ENCODE data around the gene WIPF2. TPM values are rescaled to one million over a fixed set of nuclear protein-coding genes. Genes with fewer than 3 reads are reported as not detected.
"Not testable (repeated sequence)": the region's sequence is repeated elsewhere in the genome, so short reads cannot be mapped to it uniquely, and the experiment has no call there.

The WIPF2 gene
- total RNA-seq, 1 experiment from 2014 or later, result 6.1 TPM

DNA sequence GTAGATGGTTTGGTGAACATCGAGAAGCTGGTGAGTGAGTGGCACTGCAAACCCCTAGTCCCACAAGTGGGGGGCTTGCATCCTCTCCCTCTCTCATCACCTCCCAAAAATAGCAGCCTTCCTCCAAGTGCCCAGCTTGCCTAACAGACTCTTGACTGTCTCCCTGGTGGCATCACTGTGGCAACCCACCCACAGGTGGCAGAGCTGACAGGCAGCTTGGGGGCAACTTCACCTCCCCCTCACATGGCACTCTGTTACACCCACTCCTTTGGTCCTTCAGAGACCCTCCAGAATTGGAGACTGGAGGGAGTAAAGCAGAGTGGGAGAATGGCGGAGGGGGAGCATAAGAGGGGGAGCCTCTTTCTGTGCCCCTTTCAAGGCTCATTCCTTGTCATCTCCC lies 26.1 kb upstream of the WIPF2 start:
- no peak for DNase-seq (ENCODE audit: low read depth)

DNA sequence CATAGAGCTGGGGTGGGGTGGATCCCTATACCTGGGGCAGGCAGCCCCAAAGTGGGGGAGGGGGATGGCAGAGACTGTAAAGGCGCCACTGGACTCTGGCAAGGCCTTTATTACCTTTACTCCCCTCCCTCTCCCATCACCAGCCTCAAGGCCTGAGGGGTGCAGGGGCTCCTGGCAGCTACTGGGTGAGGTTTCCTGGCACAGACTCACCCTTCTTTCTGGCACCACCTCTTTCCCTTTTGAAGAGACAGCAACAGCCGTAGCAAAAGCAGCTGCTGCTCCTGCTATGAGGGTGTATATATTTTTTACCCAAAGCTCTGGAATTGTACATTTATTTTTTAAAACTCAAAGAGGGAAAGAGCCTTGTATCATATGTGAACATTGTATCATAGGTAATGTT lies 24.3 kb upstream of the WIPF2 start:
- no peak for DNase-seq (ENCODE audit: low read depth)

DNA sequence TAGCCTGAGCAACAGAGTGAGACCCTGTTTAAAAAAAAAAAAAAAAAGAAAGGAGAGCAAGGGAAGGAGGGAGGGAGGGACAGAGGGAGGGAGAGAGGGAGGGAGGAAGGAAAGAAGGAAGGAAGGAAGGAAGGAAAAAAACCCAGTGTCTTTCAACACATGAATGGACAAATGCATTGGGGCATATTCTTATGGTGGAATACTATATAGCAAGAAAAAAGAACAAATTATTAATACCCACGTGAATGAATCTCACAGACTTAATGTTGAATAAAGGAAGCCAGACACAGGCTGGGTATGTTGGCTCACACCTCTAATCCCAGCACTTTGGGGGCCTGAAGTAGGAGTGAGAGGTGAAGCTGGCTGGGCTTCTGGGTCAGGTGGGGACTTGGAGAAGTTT lies 21.6 kb upstream of the WIPF2 start:
- DNase-seq (ENCODE audit: low read depth), result no peak

DNA sequence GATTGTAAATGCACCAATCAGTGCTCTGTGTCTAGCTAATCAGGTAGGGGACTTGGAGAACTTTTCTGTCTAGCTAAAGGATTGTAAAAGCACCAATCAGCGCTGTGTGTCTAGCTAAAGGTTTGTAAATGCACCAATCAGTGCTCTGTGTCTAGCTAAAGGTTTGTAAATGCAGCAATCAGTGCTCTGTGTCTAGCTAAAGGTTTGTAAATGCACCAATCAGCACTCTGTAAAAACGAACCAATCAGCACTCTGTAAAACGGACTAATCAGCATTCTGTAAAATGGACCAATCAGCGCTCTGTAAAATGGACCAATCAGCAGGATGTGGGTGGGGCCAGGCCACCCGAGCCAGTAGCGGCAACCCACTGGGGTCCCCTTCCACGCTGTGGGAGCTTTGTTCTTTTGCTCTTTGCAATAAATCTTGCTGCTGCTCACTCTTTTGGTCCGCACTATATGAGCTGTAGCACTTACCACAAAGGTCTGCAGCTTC lies 21.1 kb upstream of the WIPF2 start:
- DNase-seq (ENCODE audit: low read depth), result peak; percentile 25

DNA sequence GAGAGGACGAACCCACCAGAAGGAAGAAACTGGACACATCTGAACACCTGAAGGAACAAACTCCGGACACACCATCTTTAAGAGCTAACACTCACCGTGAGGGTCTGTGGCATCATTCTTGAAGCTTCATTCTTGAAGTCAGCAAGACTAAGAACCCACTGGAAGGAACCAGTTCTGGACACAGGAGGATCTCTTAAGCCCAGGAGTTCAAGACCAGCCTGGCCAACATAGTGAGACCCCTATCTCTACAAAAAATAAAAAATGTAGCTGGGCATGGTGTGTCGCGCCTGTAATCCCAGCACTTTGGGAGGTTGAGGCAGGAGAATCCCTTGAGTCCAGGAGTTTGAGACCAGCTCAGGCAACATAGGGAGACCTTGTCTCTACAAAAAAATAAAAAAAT lies 20.5 kb upstream of the WIPF2 start:
- DNase-seq (ENCODE audit: low read depth), result no peak

DNA sequence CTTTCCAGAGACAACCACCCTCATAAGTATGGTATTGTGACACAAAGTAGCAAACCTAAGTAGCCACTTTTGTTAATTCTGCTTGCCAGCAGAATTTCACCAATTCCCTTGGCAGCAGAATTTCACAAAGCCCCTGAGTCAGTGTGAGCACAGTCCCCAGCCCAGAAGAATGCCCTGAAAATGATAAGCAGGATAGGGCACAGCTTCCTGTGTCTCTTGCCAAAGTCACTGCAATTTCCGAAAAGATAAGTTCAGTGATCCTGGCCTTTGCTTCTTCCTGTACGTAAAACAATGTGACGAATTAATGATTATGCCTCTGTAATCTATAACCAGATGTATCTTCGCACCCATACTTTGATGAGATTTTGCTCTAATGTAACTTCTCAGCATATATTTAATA lies 16.0 kb upstream of the WIPF2 start:
- no peak for DNase-seq (ENCODE audit: low read depth)

DNA sequence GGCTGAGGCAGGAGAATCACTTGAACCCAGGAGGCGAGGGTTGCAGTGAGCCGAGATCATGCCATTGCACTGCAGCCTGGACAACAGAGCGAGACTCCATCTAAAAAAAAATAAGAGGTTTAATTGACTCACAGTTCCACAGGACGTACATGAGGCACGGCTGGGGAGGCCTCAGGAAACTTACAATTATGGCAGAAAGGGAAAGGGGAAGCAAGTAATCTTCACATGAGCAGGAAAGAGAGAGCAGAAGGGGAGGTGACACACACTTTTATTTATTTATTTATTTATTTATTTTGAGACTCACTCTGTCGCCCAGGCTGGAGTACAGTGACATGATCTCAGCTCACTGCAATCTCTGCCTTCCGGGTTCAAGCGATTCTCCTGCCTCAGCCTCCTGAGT lies 12.9 kb upstream of the WIPF2 start:
- DNase-seq (ENCODE audit: low read depth), result not testable (repeated sequence)

DNA sequence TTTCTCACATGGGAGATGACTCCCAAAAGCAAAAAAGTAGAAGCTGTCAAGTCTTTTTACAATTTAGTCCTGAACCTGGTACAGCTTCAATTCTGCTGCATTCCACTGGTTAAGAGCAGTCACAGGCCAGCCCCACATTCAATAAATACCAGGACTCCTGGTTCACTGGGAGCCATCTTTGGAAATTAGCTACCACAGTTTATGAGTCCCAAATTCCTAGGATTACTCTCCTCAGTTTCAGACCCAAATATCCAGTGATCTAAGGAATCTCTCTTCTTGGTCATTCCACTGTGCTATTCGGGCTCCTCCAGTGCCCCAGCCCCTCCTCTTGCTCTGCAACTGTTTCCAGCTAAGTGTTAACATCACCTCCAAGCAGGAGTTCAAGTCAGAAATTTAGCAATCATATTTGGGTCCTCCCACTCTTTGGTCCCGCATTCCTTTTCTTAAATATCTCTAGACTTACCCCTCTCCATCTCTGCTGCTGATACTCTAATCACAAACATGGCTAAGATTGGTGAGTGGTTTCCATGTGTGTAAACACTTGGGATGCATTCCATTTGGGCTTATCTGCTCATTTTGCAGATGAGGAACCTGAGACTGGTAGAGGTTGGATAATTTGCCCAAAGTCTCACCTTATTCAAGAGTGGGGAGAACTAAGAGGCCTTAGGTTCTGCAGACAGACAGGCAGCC lies 9.6 kb upstream of the WIPF2 start:
- no peak for DNase-seq (ENCODE audit: low read depth)

DNA sequence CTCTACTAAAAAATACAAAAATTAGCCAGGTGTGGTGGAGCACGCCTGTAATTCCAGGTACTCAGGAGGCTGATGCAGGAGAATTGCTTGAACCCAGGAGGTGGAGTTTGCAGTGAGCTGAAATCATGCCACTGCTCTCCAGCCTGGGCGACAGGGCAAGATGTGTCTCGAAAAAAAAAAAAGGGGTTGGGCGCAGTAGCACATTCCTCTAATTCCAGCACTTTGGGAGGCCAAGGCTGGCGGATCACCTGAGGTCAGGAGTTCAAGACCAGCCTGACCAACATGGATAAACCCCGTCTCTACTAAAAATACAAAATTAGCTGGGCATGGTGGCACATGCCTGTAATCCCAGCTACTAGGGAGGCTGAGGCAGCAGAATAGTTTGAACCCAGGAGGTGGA lies 5.2 kb upstream of the WIPF2 start:
- DNase-seq (ENCODE audit: low read depth), result not testable (repeated sequence)

DNA sequence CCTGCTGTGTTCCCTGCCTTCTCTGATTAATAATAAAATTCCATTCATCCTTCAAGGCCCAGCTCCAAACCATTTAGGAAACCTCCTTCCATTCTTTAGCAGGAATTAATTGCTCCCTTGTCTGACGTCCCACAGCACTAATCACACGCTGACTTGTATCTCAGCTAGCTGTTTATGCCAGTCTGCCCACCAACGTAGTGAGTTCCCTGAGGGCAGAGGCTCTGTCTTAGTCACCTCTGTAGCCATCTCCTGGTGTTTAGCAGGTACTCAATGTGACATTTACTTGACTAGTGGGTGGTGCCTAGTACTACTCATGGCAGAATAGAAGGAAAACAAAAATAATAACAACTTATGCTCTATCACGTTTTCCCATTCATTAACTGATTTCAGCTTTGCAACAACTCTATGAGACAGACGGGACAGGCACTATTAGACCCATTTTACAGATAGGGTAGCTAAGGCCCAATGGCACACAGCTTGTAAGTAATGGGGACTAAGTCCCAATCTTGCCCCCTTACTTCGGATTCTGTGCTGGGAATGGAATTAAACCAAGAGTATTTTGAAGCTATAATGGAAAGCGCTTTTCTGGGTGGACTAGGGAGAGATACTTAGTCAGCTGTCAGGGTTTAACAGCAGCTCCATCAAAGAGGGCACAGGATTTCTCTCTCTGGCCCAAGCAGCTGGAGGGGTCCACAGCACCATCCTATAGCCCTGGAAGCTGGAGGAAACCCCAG lies 931 bp upstream of the WIPF2 start:
- peak; percentile 23 for DNase-seq (ENCODE audit: low read depth)

DNA sequence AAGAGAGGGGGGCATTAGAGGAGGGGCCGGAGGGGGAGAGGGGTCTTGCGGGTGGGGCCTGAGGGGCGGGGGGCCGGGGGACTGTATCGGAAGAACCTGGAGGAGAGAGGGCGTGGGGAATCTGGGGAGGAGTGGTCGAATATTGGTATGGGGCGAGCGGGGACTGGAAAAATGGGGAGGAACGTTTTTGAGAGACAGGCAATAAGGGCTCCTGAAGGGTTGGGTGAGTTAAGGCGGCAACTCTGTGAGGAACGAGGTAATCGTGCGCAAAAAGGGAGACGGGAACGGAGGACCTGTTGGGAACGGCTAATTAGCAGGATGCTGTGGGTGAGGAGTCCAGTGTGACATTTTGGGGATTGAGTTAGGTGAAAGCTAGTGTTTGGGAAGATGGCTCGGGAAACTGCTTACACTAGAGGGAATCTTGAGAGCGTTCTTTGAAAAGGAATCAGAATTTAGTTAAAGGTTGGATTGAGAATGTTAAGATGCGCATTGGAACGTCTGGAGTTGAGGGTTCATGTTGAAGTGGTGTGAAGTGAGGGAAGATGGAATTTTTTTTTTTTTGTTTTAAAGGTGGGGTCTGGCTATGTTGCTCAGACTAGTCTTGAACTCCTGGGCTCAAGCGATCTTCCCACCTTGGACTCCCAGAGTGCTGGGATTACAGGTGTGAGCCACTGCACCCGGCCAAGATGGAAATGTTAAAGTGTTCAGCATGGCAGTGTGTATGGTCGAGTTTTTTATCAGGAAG lies 662 bp downstream of the WIPF2 start:
- DNase-seq (ENCODE audit: low read depth), result peak; percentile 51

DNA sequence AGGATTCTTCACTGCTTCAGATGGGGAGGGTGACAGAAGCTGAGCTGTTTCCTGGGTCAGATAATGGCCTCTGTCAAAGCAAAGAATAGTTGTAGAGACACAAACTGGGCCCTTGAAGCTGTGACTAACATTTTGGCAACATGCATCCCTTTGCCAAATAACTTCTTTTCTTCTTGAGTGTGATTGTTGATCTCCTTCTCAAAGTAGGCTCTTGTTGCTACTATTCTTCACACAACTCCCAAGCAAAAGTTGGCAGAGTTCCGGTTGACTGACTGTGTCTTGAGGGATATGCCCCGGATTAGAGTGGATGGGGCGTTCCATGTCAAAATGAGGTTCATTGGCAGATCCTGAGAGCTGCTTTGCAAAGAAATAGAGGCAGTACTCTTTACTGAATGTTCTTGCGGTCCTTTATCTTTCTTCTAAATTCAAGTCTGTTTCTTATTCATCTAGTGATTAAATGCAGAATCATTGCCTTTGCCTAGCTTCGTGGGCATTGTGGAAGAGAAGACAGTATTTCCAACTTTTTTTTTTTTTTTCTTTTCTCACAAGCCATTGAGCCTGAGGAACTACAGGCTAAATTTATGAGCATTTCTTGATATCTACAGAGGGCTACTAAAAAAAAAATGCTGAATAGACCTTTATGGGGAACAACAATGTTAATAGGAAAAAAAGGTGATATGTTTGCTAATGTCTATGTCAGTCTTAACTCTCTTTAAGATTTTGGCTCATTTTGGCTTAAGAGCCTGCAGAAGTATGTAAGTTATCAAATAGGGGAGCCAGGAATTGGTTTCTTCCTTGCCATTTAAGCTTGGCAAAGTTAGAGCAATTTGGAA lies 5.8 kb downstream of the WIPF2 start:
- peak; percentile 66 for DNase-seq (ENCODE audit: low read depth)

DNA sequence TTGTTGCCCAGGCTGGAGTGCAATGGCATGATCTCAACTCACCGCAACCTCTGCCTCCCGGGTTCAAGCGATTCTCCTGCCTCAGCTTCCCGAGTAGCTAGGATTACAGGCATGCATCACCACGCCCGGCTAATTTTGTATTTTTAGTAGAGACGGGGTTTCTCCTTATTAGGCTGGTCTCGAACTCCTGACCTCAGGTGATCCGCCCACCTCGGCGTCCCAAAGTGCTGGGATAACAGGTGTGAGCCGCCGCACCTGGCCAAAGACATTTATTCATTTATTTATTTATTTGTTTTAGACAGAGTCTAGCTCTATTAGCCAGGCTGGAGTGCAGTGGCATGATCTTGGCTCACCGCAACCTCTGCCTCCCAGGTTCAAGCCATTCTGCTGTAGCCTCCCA lies 10.0 kb downstream of the WIPF2 start:
- DNase-seq (ENCODE audit: low read depth), result not testable (repeated sequence)

DNA sequence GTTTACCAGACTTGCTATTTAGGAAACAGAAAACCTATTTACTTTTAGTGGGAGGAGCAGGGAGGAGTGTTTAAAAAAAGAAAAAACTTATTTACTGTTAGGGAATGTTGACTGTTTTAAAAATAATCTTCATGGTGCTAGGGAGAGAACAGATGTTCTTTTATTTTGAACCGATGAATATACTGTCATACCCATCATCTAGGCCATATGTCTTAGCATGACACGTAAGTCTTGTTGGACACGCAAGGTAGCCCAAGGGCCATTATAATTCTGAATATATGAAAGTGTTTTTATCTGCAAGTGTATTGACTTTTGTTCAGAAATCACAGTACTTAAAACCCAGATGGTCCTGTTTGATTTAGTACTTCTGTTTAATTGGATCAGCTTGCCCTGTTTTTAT lies 11.6 kb downstream of the WIPF2 start:
- DNase-seq (ENCODE audit: low read depth), result peak; percentile 36

DNA sequence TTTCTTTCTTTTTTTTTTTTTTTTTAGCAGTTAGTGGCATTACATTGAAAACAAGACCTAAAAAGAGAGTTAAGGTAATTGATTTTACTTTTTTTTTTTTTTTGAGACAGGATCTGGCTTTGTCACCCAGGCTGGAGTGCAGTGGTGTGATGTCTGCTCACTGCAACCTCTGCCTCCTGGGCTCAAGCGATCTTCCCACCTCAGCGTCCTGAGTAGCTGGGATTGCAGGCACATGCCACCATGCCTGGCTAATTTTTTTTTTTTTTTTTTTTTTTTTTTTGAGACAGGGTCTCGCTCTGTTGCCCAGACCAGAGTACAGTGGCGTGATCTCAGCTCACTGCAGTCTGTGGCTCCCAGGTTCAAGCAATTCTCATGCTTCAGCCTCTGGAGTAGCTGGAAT lies 12.8 kb downstream of the WIPF2 start:
- not testable (repeated sequence) for DNase-seq (ENCODE audit: low read depth)

DNA sequence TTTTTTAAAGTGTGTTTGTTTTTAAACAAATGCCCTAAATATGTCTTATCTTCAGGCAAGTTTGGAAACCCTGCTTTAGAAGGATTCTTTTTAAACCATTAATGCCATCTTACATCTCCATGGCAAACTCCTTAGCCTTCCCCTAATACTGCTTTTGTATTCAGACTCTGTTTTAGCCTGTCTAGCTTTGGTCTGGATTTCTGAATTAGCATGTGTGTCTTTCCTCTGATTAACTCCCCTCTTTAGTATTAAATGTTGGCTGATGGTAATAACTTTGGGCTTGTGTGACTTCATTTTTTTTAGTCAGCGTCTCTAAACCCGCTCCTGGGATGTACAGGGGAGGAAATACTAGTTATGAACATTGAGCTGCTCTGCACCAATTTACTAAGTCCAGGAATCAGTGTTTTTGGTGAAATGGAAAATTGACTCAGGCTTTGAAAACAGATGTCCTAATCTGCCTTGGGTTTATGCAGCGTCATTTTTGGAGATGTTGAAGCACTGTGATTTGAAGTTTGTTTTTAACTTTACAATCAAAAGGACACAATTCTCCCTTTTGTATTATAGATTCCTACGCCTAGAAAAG lies 22.2 kb downstream of the WIPF2 start:
- DNase-seq (ENCODE audit: low read depth), result no peak

DNA sequence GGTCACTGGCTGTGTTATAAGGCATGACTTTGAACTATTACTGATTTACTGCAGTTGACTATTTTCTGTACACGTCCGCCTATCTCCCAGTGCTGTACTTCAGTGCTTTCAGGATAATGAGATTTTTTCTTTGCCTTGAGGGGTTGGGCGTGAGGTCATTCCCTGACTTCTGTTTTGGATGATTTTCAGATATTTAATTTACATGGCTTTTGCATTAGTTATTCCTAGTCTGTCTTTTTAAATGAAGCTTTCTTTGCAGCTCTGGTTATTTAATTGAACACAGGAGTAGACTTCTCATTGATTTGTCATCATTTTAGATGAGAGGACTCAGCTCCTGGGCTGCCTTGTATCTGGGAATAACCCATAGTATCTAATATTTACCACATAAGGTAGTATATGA lies 23.7 kb downstream of the WIPF2 start:
- DNase-seq (ENCODE audit: low read depth), result no peak

DNA sequence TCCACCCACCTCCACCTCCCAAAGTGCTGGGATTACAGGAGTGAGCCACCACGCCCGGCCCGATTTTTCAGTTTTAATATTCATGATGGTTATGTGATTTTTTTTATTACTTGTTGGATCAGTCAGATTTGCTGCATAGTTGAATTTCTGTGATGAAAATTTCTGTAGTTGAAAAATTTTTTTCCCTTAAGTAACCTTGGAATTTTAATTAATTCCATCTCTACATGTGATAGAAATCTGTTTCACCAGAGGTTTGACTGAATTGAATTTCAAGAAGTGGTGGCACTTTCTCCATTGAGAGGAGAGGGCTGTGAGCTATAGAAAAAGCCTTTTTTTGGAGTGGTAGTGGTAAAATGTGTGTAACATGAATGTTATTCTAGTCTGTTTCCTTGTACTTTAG lies 24.7 kb downstream of the WIPF2 start:
- no peak for DNase-seq (ENCODE audit: low read depth)

DNA sequence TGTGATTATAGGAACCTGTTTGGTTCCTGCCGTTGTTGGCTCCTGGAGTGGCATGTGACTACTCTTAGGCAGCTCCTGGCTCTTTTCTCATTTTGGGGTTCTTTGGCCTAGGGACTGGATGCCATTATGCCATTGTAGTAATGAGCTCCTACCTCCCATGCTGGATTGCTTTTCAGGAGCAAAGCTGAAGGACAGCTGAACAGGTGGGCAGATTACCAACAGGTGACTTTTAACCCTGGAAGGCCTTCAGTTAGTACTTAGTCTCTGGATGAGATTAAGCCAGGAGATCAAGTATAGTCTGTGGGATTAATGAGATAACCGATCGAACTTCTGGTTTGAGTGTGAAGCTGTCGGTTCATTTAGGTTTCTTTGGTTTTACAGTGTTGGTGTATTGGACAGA lies 25.2 kb downstream of the WIPF2 start:
- DNase-seq (ENCODE audit: low read depth), result no peak

DNA sequence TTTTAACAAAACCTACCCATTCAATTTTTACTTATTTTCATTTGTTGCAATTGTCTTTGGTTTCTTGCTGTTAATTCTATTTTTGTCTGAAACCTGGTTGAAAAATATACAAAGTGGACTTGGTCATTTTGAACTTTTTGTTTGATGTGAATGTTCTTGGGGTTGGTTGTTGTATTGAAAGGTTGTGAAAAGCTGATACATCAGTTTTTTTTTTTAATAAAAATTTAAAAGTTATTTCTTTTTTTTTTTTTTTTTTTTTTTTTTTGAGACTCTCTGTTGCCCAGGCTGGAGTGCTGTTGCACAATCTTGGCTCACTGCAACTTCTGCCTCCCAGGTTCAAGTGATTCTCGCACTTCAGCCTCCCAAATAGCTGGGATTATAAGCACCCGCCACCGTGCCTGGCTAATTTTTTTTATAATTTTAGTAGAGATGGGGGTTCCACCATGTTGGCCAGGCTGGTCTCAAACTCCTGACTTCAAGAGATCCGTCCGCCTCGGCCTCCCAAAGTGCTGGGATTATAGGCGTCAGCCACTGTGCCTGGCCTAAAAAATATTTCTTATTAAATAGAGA lies 28.9 kb downstream of the WIPF2 start:
- DNase-seq (ENCODE audit: low read depth), result no peak

DNA sequence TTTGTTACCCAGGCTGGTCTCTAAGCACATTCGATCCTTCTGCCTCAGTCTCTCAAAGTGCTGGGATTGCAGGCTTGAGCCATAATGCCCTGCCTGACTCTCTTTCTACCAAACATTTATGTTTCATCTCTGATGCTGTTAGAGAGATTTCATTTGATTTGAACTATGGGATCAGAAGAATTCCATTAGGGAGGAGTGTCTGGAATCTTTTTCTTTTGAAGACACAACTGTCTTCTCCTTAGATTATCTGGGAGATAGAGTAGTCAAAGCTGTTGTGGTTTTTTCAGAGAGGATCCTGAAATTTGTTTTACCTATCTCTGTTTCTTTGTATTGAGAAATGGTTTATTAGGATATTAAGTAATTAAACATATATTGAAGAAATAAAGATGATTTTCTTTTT lies 29.4 kb downstream of the WIPF2 start:
- no peak for DNase-seq (ENCODE audit: low read depth)

Measured in RPMI7951 (cell line).